Activated CD4-positive, alpha-beta T cell treated with anti-CD3 and anti-CD28 coated beads for 4 hours (primary cell): ENCODE measurements around the gene AGO4.
"Not testable (repeated sequence)": the region's sequence is repeated elsewhere in the genome, so short reads cannot be mapped to it uniquely, and the experiment has no call there.

Source experiments
- DNase-seq, 2 donors: peaks; one replicate each; pipeline ENCODE4 v3.0.0-alpha.2; 2020

AGO4 gene

DNA sequence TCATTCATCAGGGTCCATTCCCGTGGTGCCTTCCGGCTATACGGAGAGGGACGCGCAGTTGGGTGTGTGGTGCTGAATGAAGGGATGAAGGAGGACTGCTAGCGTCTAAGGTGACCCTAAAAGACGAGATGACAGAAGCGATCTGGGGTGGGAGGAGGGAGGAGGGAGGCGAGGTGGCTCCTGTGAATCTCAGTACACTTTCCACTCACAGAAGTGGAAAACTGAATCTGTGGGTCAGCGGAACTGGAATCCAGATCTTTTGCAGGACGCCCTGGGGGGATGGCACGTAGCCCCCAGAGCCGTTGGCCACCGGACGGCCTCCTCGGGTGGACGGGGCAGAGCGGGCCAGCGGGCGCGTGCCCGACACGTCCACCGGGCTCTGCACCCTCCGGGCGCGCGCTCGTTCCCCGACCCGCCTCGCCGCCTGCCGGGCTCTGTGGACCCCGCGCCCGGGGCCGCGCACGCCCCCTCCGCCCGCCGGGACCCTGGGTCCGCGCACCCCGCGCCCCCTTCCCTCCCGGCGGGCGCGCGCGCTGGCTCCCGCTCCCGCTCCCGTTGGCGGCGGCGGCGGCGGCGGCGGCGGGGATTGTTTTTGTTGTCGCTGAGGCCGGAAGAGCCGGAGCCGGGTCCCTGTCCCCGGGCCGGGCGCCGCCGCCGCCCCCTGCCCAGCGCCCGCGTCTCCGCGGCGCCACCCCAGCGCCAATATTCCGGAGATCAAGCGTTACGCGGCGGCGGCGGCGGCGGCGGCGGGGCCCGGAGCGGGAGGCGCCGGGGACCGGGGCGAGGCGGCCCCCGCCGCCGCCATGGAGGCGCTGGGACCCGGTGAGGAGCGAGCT is at the start of gene AGO4:
TSS of gene AGO4 (plus strand) at position 403 of the 836 bp plus-strand sequence. CDS start at position 804, 401 bp downstream.
- DNase-seq = peak; percentile 15 to 17

DNA sequence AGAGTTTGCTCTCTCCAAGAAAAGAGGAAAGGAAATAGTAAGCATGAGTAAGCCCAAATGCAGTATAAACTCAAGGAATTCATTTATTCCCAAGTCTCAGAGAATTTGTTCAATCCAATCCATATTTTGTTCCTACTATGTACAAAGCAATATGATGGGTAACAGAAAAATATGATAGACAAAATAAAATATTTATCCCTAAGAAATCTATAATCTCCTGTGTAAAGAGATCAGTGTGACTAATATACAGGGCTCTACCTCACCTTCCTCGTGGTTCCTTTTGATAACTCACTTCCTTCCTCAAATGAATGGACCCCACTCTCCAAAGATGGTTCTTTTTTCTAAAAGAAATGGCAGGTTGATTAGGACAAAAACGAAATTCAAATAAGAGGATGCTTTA is 45.7 kb upstream of the AGO4 start:
- no peak for DNase-seq

DNA sequence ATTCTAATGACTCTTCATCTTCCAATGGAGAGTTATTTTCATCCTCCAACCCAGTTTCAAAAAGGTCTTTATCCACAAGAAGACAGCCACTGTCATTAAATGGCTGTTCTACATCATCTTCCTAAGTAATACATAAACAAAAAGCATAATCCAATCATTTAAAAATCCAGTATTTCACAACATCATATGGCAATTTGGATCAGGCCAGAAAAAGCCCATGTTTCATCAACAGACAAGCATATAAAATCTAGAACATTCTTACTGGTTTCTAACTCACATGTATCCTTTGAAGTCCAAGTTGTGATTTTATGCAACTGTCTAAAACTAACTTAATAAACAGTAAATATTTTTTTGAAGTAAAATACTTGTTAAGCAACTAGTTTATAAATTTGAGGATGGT is 44.6 kb upstream of the AGO4 start:
- no peak for DNase-seq

DNA sequence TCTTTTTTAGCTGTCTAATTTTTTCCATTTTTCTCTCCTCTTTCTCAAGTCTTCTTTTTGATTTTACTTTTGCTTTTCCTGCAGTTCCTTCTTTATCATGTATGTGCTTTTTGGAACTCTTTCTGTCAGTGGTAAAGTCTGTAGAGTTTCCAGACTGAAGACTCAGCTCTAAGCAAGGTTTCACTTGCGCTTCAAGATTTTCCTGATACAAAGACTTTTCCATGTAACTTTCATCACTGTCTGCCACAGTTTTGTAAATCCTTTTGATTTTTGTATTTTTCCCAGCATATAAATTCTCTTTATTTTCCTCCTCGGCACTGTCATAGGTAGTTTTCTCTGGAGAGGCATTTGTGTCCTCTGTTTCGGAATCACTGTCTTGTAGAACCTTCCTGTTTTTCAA is 43.5 kb upstream of the AGO4 start:
- DNase-seq = no peak

DNA sequence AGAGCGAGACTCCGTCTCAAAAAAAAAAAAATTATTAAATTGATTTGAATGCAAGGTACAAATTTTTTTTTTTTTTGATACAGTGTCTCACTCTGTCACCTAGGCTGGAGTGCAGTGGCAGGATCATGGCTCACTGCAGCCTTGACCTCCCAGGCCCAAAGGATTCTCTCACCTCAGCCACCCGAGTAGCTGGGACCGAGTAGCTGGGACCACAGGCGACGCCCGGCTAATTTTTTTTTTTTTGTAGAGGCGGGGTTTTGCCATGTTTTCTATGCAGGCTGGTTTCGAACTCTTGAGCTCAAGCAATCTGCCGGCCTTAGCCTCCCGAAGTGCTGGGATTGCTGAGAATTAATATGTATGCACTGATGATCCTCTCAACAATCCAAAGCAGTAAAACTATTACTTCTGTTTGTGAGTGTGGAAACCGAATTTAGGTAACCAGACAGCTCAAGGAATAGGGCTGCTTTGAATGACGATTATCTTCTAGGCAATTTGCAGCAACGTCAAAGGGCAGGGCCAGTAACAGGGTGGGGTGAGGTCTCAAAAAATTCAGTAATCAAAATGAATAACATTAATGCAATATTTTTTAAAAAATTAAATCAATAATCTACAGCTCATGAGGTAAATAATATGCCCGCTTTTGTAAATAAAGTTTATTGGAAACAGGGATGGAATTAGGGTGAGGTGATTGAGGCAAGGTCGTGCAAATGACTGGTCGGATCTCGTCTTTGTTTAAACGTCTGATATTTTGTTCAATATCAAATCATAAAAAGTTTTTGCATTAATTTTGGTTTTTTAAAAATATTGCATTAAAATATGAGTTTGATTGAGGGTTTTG is 39.2 kb upstream of the AGO4 start:
- no peak for DNase-seq

DNA sequence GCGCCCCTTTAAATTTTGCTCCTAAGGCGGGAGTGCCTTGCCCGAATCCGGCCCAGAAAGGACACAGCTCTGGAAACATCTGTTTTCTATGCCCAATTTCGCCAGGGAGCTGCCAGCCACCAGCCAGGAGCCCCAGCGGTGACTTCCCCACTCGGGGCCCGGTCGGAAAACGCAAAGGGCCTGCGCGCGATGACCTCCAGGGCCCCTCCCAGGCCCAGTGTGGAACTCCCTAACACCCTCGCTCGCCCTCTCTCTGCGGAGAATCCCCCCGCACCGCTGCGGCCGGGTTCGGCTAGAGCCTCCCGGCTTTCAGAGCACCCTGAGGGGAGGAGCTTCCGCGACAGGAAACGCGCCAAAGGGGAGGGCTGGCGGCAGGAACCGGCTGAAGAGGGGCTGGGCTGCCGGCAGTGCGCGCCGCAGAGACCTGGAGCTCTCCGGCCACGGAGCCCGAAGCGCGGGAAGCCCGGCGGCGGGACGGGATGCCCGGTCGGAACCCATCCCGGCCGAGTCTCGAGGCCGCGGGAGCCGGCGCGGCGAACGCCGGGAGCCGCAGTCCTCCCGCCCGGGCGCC is 38.5 kb upstream of the AGO4 start:
- peak; percentile 71 to 77 for DNase-seq

DNA sequence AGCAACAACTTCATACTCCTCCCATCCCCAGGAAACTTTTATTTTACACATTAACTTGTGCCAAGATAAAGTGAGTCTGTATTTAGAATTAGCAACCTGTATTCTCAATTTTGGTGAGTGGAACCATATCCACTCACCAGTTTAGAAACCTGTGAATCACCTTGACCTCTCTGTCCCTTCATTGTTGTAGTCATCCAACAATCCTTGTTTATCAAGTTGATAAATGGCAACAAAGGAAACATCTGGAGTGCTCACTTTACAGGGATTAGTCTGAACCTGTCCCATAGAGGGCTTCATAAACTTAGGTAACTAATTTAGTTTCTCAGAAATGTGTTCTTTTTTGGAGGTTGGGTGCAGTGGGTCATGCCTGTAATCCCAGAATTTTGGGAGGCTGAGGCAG is 34.1 kb upstream of the AGO4 start:
- DNase-seq = no peak

DNA sequence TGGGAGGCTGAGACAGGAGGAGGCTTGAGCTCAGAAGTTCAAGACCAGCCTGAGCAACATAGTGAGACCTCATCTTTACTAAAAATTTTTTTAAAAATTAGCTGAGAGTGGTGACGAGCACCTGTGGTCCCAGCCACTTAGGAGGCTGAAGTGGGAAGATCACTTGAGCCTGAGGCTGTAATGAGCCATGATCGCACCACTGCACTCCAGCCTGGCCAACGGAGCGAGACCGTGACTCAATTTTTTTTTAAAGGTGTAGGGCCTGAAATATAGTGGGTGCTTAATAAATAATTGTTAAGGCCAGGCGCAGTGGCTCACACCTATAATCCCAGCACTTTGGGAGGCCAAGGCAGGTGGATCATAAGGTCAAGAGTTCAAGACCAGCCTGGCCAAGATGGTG is 31.6 kb upstream of the AGO4 start:
- DNase-seq = not testable (repeated sequence)

DNA sequence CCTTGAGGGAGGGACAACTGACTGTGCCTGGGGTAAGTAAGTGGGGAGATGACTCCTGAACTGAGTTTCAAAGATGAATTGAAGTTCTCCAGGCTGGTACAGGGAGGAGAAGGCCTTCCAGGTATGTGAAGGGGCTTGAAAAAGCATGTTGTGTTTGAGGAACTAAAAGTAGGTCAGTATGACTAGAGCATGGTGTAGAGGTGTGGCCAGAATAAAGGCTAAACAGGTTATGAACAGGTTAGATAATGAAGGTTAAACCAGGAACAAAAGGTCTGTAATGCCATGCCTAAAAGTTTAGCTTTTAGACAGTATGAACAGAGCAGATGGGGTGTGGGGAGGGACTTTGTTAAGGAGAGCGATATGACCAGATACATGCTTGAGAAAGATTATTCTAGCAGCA is 30.7 kb upstream of the AGO4 start:
- no peak for DNase-seq

DNA sequence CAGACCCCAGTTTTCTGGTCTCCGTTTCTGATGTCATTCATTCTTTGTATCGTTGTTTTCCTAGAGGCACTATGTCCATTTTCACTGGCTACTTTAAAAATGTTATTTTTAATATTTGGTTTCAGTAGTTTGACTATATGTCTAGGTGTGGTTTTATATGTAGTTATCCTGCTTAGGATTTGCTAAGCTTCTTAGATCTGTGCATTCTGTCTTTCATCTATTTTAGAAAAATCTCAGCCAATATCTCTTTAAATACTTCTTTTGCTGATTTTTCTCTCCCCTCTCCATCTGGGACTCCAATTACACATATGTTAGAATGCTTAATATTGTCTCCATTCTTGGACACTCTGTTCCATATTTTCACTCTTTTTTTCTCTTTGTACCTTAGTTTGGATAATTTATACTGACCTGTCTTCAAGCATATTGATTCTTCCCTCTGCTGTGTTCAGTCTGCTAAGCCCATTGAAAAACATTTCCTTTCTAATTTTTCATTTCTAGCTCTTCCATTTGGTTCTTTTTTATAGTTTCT is 24.7 kb upstream of the AGO4 start:
- no peak for DNase-seq

DNA sequence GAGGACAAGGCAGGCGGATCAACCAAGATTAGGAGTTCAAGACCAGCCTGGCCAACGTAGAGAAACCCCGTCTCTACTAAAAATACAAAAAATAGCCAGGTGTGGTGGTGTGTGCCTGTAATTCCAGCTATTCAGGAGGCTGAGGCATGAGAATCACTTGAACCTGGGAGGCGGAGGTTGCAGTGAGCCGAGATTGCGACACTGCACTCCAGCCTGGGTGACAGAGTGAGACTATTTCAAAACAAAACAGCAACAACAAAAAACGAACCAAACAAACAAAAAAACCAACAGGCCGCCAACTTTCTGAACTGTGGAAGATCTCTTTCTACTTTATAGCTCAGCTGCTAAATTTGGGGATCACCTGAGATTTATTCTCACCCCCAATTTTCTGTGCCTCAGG is 23.5 kb upstream of the AGO4 start:
- DNase-seq = not testable (repeated sequence)

DNA sequence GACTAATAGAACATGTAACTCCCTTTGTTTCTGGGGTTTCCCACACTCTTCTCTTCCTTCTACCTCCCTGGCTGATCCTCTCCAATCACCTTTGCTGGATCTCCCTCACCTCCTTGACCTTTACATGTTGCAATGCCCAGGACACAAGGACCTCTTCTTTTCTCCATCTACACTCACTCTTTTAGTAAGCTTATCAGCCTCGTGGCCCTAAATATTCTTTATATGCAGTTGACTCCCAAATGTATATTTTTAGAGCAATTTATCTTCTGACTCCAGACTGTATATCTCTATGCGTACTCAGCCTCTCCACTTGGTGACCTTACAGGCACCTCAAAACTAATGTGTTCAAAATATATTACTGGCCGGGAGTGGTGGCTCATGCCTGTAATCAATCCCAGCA is 19.7 kb upstream of the AGO4 start:
- no peak for DNase-seq

DNA sequence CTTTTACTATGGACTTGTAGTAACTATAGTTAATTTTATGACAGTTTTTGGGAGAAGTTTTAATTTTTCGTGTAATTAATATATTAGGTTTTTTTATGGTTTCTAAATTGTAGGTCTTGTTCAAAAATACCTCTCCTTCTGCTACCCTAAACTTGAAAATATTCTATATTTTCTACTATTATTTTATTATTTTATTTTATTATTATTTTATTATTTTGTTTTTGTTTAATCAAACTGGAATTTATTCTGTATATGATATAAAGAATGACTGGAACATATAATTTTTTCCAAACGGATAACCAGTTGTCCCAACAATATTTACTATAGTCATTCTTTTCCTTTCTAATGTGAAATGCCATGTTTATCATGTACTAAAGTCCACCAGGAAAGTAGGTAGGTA is 17.1 kb upstream of the AGO4 start:
- DNase-seq = no peak

DNA sequence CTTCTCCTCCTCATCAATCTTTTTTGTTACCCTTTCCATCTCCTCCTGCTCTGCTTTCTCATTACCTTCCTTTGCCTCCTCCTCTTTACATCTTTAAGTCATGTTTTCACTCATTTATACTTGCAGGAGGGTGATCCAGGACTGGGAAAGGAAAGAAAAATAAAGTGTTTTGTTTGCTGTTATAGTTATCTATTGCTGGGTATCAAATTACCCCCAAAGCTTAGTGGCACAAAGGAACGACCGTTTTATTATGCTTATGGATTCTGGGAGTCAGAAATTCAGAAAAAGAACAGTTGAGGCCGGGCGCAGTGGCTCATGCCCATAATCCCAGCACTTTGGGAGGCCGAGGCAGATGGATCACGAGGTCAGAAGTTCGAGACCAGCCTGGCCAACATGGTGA is 12.5 kb upstream of the AGO4 start:
- DNase-seq = no peak

DNA sequence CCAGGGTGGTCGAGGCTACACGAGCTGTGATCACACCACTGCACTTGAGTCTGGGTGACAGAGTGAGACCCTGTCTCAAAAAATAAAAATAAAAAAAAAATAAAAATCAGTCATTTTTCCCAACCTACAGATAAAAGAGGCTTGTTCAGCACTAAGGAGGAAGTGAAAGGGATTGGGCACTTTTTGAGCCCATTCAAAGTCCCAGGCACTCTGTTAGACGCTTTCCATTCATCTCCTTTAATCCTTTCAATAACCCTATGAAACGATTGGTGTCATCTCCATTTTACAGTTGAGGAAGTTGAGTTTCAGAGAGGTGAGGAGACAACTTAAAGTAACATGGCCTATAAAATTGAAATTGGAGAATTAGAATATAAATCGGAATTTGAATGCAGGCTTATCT is 10.4 kb upstream of the AGO4 start:
- no peak for DNase-seq

DNA sequence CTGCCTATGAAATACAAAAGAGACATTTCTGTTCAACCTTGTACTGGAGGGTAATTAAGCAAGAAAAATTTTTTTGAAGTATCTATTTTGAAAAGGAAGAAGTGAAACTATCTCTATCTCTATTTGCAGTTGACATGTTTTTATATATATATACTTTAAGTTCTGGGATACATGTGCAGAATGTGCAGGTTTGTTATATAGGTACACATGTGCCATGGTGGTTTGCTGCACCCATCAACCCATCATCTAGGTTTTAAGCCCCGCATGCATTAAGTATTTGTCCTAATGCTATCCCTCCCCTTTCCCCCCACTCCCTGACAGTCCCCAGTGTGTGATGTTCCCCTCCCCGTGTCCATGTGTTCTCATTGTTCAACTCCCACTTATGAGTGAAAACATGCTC is 9.8 kb upstream of the AGO4 start:
- not testable (repeated sequence) for DNase-seq

DNA sequence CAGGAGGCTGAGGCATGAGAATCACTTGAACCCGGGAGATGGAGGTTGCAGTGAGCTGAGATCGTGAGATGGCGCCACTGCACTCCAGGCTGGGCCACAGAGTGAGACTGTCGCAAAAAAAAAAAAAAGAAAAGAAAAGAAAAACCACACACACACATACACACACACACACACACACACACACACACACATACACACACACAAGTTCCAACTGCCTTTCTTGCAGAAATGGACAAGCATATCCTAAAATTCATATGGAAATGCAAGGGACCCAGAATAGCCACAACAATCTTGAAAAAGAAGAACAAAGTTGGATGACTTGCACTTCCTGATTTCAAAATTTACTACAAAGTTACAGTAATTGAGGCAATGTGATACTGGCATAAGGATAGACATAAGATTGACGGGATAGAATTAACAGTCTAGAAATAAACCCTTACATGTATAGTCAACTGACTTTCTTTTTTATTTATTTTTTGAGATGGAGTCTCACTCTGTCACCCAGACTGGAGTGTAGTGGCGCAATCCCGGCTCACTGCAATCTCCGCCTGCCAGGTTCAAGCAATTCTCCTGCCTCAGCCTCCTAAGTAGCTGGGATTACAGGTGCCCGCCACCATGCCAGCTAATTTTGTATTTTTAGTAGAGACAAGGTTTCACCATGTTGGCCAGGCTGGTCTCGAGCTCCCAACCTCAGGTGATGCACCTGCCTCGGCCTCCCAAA is 7.5 kb upstream of the AGO4 start:
- DNase-seq = not testable (repeated sequence)

DNA sequence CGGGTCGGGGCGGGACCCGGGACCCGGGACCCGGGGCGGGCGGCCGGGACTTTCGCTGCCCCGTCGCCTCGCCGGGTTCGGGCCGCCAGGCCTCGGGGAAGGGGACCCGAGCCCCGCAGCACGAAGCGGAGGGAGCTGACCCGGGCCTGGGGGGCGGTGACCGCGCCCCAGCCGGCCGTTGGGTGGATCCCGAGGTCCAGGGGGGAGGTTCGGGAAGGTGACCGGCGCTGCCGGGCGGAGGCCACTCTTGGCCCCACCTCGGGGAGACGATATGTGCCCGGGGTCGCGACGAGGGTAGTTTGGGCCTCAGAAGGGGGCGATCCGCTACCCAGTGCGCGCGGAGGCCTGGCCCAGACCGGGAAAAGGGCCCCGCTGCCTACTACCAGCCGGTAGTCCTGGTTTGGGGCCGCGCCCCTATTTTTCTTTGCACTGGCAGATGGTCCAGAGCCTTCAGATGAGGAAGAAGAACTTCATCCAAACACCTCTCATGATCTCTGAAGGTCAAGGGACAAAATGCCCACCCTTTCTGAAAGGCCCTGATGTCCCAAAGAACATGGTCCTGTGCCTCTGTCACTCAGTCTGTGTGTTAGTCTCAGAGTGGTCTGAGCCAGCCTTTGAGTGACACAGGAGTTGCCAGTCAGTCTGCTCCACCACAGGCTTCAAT is 766 bp downstream of the AGO4 start:
- DNase-seq = peak; percentile 5 to 7

DNA sequence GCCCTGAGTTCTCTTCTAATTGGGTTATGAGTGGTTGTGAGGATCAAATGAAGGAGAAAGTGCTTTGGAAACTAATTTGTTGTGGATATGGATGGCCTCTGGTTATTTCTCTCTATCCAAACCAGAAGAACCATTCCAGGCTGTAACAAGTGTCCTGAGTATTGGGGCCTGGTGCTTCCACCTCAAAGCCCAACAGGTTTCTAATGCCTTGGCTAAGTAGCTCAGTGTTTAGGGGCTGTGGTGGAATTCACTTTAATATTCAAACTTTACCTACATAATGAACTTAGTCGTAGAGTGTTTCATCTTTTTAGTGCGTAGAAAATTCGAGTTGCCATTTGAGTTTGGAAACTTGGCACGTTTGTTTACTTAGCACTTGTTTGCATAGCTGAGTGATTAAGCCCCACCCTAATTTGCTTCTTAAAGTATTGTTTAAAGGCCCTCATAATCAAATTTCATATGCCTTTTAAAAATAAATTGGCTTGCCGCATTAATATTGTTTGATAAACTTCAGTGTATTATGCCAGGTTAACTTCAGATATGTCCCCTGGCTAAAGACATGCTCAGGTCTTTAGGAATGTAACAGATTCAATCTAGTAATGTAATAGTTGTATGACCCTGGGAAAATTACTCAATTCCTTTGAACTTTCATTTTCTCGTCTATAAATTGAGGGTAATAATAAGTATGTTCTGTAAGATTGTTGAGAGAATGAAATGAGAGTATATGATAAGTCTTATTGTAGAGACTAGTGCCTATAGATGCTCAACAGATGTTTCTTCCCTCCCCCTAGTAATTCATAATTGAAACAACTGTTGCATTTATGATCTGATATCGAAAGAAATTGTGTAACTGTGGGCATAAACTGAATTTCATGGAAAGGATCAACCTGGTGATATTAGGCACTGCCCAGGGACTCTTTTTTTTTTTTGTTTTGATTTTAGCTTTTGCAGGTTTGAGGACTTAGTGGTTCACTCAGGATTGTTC is 1.6 kb downstream of the AGO4 start:
- no peak for DNase-seq

DNA sequence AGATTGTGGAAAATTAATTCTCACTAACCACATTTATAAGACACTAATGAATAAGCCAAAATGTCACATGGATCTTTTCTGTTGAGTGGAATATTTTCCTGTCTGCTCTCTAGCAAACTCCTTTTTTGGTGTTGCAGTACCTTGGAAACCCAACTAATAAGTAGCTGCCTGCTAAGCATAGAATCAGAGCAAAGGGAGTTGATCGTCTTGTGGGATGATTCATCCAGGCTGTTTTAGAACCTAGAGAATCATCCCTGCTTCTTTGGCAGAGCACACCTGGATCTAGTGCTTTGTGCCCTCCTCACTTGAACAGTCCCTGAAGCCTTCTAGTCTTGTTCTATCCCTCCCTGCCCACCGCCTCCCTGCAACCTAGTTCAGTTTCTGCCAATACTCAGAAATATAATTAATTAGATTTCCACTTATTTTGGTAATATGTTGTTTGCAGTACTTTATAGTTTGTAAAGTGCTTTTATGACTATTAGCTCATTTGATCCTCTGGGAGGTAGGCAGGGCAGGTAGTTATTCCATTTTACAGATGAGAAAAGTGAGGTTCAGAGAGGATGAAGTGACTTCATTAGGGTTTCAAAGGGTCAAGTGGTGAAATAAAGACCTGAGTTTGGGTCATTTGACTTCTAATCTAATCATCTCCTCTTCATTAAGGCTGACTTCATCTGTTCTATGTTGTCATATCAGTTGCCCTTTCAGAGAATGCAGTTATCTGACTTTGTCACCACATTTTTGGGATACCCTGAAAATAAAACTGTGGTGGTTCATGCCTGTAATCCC is 2.5 kb downstream of the AGO4 start:
- DNase-seq = no peak
